Endothelial cell of umbilical vein (primary cell): Measurements from ENCODE around the gene HNRNPU. TPM values are rescaled to one million over a fixed set of nuclear protein-coding genes. Genes with fewer than 3 reads are reported as not detected.

ENCODE experiments used
- polyA plus RNA-seq, 4 experiments: library from polyadenylated mRNA; depleted of rRNA in 3 of 4; stranded (reverse) in 3 of 4; unstranded in 1 of 4; fragments of >200 nt; gene quantifications; 2 replicates each; pipeline versions ENCODE4 v1.2.1 to v1.2.3, GENCODE V29; 2011 to 2012; ENCODE audit warnings: missing spikeins in 1 of 4
- total RNA-seq: library from RNA; stranded (reverse); gene quantifications from 2 replicates; pipeline ENCODE4 v1.2.3, GENCODE V29; 2021

Gene HNRNPU
- total and polyA plus RNA-seq, 2 donors (not counting 3 experiments of a cell fraction or from before 2014, with no cell fraction given), result 68.7 to 417 TPM

Other genes starting within 250 kb of the HNRNPU start
- gene DESI2, start 211.4 kb downstream of the HNRNPU start, total RNA-seq, result 37.2 TPM in 2 replicates
- 20.4 and 22.9 TPM in 2 replicates for gene DESI2, start 211.4 kb downstream of the HNRNPU start, polyA plus RNA-seq
- 30.2 and 37.0 TPM in 2 replicates for gene COX20, start 28.9 kb downstream of the HNRNPU start, total RNA-seq
- gene COX20, start 28.9 kb downstream of the HNRNPU start, polyA plus RNA-seq, result 9.1 and 17.1 TPM in 2 replicates